NCI-H187 (cell line): Measurements from ENCODE around the gene DENND1A.

Experiments used
- DNase-seq, 2 experiments: peaks; one replicate each; lab custom pipeline; 2025; lab: John Stamatoyannopoulos, UW

DENND1A gene

GRCh38 chr9:123540457-123540856, 389.5 kb downstream of the DENND1A start:
- DNase-seq: no peak

- no peak for DNase-seq
Observed at GRCh38 chr9:123537809-123538208, 392.1 kb downstream of the DENND1A start.

- DNase-seq: no peak
Observed at GRCh38 chr9:123536455-123536868, 393.5 kb downstream of the DENND1A start.

DNA sequence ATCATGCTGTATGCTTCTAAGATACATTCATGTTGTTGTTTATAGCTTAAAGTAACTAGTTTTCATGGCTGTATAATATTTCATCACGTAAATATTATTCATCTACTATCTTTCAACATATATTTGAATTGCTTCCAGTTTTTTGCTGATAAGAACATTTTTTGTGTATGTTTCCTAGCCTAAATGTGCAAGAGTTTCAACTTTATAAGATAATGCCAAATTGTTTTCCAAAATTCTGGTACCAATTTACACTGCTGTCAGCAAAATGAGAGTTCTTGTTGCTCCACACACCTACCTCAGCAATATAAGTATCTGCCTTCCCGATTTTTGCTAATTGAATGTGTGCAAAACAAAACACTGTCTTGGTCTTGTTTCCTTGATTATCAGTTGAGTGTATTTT, 395.6 kb downstream of the DENND1A start:
- no peak for DNase-seq

- DNase-seq: no peak
Observed at GRCh38 chr9:123530244-123530643, 399.7 kb downstream of the DENND1A start.

DNA sequence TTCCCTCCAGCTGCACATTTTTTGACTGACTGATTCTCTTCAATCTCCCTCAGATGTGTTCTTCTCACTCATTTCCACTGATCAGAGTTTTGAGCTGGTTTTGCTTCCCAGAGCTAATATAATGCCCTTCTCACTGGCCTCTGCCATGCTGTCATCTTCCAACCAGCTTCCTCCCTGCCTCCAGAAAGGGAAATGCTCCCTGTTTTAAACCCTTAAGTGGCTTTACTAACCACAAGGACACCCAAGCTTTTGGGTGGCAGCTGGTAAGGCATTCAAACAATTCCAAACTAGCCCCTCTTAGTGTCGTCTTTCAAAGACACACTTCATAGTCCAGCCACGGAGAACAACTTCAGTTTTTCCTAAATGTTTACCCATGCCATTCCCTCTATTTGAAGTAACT, 401.4 kb downstream of the DENND1A start:
- no peak for DNase-seq

GRCh38 chr9:123527981-123528380, 401.9 kb downstream of the DENND1A start:
- DNase-seq: no peak

DNA sequence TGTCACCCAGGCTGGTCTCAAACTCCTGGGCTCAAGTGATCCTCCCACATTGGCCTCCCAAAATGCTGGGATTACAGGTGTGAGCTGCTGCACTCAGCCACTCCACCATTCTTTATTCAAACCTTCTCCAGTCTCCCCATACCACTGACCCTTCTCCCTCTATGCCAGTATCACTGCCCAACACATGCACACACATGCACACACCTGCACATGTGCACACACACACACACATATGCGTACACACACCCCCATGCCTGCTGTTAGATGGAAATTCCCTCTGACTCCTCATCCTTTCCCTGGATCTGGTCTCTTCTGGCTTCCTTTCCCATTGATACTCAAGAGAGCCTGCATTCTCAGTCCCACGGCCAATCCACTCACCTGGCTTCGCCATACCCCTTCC, 404.0 kb downstream of the DENND1A start:
- no peak for DNase-seq

GRCh38 chr9:123525424-123525823, 404.5 kb downstream of the DENND1A start:
- DNase-seq: no peak

DNA sequence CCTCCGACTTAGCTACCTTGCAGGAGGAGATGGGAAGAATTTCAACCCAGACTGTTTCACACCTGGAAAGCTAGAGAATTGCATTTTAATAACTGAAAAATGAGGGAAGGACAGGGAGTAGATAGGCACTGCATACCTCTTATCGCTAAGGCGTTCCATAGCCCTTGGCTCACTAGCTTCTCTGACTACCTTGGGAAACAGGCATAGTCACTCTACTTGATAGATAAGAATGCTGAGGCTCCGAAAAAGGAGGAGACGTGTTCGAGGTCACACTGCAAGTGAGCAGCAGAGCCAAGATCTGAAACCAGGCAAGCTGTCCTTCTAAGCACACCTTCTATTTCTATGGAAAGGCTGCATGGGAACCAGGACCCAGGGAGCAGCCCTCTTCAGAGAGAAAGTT, 405.1 kb downstream of the DENND1A start:
- DNase-seq: no peak

DNA sequence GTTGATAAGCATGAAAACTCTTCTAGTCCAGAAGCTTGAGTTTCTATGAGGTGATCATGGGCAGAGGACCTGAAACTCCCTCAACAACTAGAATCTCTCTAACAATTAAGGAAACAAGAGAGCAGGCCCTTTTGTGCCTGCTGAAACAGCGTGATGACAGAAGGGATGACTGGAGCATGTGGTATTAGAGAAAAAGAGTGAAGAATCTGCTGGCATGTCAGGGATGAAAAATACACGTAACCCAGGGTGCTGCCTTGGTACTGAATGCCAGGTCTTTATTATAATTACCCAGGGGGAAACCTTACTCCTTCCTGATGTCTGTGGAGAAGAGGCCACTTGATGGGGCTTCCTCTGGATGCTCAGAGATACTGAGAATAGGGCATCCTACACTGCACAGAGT, 406.1 kb downstream of the DENND1A start:
- DNase-seq: no peak

- DNase-seq: no peak
Observed at GRCh38 chr9:123523001-123523400, 406.9 kb downstream of the DENND1A start.

DNA sequence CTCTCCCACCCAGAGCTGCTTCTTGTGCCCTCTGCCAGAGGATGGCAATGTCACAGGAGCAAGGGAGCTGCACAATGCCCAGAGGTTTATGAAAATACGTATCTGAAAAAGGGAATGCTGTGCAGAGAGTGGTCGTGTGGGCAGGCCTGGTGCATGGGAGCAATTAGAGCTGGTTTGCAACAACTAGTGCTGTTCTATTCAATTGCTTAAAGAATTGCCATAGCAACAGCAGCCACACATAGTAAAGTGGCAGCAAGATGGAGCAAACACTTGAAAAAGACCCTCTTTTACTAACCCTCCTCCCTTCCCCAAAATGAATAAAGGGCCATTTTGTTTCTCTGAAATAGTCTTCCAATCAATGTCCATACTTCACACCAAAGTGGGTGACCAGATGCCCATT, 407.7 kb downstream of the DENND1A start:
- DNase-seq: no peak

- no peak for DNase-seq
Observed at GRCh38 chr9:123518338-123518737, 411.6 kb downstream of the DENND1A start.

GRCh38 chr9:123517512-123517911, 412.4 kb downstream of the DENND1A start:
- DNase-seq: no peak

DNA sequence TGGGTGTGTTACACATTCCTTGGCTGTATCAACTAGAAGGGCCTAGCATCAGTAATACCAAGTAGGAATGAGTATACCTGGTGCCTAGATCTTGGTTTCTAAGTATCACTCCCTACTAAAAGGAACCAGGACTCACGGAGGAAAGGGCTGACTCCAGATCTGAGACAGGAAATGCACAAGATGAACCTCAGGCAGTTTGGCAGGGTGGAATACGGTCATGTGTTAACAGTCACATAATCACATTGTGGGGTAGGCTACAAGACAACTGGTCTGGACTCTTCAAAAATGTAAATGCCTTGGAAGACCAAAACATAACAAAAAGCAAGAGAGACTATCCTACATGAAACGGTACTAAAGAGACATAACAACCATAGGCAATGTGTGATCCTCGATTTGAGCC, 415.2 kb downstream of the DENND1A start:
- no peak for DNase-seq

DNA sequence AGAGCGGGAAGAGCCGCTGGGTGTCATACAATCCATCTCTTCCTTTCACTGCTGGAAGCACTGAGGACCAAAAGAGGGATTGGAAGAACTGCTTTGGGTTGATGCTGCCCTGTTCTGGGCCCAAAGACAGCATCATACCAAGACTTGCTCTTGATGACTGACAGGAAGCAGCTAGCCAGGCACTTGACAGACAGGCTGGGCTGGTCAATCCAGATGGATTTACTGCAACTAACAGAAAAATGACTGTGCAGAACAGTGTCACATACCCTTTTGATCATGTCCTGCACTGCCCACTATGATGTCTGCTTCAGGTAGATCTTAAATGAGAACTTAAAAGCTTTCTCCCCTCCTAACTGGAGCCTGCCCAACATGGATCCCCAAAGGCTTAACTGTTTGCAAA, 416.4 kb downstream of the DENND1A start:
- DNase-seq: no peak

GRCh38 chr9:123511326-123512277, 418.3 kb downstream of the DENND1A start:
- no peak for DNase-seq

DNA sequence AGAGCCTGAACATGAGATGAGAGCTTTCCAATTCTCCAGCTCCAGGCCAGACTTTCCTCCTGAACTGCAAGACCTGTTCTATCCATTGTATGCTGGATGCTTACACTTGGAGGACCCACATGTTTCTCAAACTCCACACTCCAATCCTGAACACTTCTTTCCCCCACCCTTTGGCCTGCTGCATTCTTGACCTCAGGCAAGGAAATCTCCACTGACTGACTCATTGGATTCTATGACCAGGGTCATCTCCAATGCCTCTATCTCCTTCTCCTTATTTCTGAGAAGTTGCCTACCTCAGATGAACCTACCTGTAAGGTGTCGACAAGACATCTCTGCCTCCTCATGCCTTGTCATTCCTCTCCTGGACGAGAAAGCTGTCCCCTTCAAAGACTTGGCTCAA, 420.3 kb downstream of the DENND1A start:
- no peak for DNase-seq

DNA sequence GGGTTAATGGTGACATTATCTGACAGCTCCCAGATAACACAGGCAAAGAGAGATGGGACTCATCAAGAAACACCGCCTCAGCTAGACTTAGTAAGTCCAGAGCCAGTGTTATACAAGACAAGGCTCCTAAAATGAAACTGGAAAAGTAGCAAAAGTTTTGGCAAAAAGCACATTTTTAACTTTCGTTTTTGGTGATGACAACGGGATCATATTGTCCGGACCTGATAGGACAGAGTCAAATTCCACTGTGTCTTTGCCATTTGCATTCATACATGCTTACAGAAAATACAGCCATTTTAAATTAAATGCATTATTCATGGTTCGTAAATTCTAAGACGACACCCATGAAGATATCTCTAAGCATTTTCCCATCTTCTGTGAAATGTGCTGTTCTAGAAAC, 421.9 kb downstream of the DENND1A start:
- DNase-seq: no peak

DNA sequence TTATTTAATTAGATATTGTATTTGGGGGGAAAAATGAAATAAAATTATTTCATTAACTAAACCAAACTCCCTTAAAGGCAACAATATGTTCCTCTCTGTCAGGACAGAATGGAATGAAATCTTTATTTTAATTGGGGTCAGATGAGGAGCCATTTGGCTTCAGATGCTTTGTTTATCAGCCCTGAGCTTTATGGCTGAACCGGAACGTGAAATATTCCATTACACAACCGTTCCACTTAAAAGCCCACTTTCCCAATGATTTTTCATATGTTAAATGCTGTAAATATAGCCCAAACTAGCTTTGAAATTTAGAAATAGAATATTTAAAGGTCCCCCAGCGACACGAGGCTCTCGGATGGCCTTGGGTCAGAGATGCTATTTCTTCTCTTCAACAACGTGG, 424.4 kb downstream of the DENND1A start:
- DNase-seq: no peak

- no peak for DNase-seq
Observed at GRCh38 chr9:123500336-123500735, 429.6 kb downstream of the DENND1A start.

DNA sequence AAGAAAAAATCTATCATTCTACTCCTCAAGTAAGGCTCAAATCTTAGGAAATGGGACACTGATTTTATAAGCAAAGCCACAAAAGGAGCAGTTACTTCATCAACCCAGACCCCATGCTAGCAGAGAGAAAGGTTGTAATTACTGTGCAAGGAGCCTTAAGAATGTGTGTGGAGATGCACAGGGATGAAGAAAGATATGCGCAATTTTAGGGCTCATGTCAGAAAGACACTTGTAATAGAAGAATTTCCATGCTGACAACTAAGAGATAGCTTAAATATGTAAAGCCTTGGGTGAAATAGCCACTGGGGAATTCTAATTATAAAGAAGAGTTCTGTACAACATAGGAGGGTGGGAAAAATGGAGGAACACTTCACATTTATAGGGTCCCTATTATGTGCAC, 432.1 kb downstream of the DENND1A start:
- DNase-seq: no peak

GRCh38 chr9:123495731-123496130, 434.2 kb downstream of the DENND1A start:
- no peak for DNase-seq
